Suppressor macrophage (primary cell): ENCODE results near the gene SCART1.
"Not testable (repeated sequence)": the region's sequence is repeated elsewhere in the genome, so short reads cannot be mapped to it uniquely, and the experiment has no call there.

Experiments used
- DNase-seq, 4 experiments: peaks; one replicate each; pipeline ENCODE4 v3.0.0-alpha.2; 2020 to 2022

Gene SCART1

GRCh38 chr10:133474665-133475424, 21.1 kb downstream of the SCART1 start:
- DNase-seq = no peak

GRCh38 chr10:133475425-133475734, 21.6 kb downstream of the SCART1 start:
- DNase-seq = no peak

- no peak for DNase-seq
These were observed 22.3 kb downstream of the SCART1 start for GRCh38 chr10:133475821-133476640.

- DNase-seq = no peak
These were observed 22.9 kb downstream of the SCART1 start for GRCh38 chr10:133476641-133476990.

- DNase-seq = no peak
These were observed 27.4 kb downstream of the SCART1 start for GRCh38 chr10:133481086-133481643.

- DNase-seq = no peak
These were observed 27.9 kb downstream of the SCART1 start for GRCh38 chr10:133481657-133482056.

GRCh38 chr10:133484818-133485217, 31.1 kb downstream of the SCART1 start:
- no peak for DNase-seq

- no peak for DNase-seq
These were observed 33.3 kb downstream of the SCART1 start for GRCh38 chr10:133487085-133487484.

GRCh38 chr10:133488354-133488753, 34.6 kb downstream of the SCART1 start:
- no peak for DNase-seq

GRCh38 chr10:133489816-133490588, 36.3 kb downstream of the SCART1 start:
- no peak for DNase-seq

- not testable (repeated sequence) for DNase-seq
These were observed 39.8 kb downstream of the SCART1 start for GRCh38 chr10:133493562-133493961.

- not testable (repeated sequence) for DNase-seq
These were observed 43.6 kb downstream of the SCART1 start for GRCh38 chr10:133497363-133497762.

GRCh38 chr10:133499176-133499575, 45.4 kb downstream of the SCART1 start:
- not testable (repeated sequence) for DNase-seq

- DNase-seq = not testable (repeated sequence)
These were observed 47.2 kb downstream of the SCART1 start for GRCh38 chr10:133500897-133501296.

- DNase-seq = no peak
These were observed 56.0 kb downstream of the SCART1 start for GRCh38 chr10:133509700-133510099.

GRCh38 chr10:133511408-133511807, 57.7 kb downstream of the SCART1 start:
- DNase-seq = no peak

GRCh38 chr10:133511907-133512528, 58.3 kb downstream of the SCART1 start:
- no peak for DNase-seq

- no peak for DNase-seq
These were observed 61.7 kb downstream of the SCART1 start for GRCh38 chr10:133515471-133515870.

GRCh38 chr10:133516057-133516456, 62.3 kb downstream of the SCART1 start:
- DNase-seq = no peak

- not testable (repeated sequence) for DNase-seq
These were observed 64.8 kb downstream of the SCART1 start for GRCh38 chr10:133518517-133518916.
